HCEC 1CT (cell line): Measurements from ENCODE around the gene PNMT.

ENCODE experiments used
- DNase-seq: peaks from one replicate; pipeline ENCODE4 v3.0.0-alpha.2; 2017

PNMT gene

GRCh38 chr17:39653662-39654331 lies 14.5 kb upstream of the PNMT start:
- no peak for DNase-seq

DNA sequence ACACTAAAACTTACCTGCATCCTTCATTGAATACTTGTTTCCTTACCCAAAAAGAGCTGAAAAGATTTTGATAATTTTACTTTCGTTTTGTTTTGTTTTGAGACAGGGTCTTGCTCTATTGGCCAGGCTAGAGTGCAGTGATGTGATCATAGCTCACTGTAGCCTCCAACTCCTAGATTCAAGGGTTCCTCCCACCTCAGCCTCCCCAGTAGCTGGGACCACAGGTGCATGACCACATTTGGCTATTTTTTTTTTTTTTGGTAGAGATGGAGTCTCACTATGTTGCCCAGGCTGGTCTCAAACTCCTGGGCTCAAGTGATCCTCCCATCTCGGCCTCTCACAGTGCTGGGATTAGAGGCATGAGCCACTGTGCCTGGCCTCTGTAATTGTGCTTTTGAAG lies 13.1 kb upstream of the PNMT start:
- no peak for DNase-seq

GRCh38 chr17:39658346-39658745 lies 9.9 kb upstream of the PNMT start:
- DNase-seq = no peak

- no peak for DNase-seq
These were observed 9.5 kb upstream of the PNMT start for GRCh38 chr17:39658760-39659159.

- no peak for DNase-seq
These were observed 8.8 kb upstream of the PNMT start for GRCh38 chr17:39659279-39660010.

DNA sequence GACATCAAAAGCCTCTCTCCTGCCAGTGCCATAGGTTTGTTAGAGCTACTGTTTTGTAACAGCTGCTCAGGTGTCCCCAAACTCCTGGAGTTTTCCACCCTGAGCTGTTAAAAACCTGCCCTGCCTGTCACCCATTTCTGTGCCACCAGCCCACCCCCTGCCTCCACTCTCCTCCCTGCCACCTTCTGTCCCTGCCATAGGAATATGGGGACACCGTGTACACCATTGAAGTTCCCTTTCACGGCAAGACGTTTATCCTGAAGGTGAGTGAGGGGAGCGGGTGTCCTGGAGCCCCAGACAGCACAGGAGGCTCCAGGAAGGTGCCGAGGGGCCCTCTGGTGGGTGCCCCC lies 8.3 kb upstream of the PNMT start:
- DNase-seq = no peak

GRCh38 chr17:39660397-39661385 lies 7.6 kb upstream of the PNMT start:
- no peak for DNase-seq

DNA sequence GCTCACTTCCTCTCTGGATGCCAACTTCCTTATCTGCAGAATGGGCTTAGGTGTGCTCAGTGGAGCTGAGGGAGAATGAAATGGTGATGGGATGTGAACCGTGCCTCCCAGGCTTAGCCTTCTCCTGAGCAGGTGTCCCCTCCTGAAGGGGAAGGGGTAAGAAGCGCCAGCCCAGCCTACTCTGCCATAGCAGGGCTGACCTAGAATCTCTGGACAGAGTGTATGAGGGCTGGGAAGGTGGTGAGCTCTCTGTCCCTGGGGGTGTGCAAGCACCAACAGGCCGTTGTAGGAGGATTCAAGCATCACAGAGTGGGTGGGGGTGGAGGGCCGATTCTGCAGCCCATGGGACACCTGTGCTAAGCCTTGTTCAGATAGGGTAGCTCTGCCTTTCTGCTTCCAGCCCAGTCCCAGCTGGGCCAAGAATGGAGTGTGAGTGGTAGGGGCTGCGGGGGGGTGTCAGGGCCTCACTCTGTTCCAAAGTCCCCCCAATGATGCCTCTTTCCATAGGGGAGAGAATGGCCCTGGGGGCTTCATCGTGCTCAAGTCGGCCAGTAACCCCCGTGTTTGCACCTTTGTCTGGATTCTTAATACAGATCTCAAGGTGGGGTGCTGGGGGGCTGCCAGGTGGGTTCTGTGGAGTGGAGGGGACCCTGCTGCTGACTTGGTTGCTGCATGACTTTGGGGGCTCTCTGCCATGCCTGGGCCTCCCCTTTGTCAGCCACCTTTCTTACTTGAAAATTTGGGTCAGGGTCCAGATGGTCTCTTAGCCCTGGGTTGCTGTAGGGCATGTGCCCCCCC lies 6.3 kb upstream of the PNMT start:
- no peak for DNase-seq

DNA sequence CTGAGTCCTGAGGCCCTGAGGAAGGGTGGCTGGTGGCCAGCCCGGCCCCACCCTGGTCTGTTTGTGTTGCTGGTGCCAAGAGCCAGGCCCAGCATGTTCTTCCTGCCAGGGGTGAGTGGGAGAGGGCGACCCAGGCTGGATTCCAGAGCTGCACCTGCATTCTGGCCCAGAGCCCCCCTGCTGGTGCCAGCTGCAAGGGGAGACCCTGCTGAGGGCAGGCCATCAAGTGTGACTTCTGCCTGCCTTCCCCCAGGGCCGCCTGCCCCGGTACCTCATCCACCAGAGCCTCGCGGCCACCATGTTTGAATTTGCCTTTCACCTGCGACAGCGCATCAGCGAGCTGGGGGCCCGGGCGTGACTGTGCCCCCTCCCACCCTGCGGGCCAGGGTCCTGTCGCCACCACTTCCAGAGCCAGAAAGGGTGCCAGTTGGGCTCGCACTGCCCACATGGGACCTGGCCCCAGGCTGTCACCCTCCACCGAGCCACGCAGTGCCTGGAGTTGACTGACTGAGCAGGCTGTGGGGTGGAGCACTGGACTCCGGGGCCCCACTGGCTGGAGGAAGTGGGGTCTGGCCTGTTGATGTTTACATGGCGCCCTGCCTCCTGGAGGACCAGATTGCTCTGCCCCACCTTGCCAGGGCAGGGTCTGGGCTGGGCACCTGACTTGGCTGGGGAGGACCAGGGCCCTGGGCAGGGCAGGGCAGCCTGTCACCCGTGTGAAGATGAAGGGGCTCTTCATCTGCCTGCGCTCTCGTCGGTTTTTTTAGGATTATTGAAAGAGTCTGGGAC lies 5.5 kb upstream of the PNMT start:
- DNase-seq = no peak

- no peak for DNase-seq
These were observed 4.9 kb upstream of the PNMT start for GRCh38 chr17:39663340-39663687.

DNA sequence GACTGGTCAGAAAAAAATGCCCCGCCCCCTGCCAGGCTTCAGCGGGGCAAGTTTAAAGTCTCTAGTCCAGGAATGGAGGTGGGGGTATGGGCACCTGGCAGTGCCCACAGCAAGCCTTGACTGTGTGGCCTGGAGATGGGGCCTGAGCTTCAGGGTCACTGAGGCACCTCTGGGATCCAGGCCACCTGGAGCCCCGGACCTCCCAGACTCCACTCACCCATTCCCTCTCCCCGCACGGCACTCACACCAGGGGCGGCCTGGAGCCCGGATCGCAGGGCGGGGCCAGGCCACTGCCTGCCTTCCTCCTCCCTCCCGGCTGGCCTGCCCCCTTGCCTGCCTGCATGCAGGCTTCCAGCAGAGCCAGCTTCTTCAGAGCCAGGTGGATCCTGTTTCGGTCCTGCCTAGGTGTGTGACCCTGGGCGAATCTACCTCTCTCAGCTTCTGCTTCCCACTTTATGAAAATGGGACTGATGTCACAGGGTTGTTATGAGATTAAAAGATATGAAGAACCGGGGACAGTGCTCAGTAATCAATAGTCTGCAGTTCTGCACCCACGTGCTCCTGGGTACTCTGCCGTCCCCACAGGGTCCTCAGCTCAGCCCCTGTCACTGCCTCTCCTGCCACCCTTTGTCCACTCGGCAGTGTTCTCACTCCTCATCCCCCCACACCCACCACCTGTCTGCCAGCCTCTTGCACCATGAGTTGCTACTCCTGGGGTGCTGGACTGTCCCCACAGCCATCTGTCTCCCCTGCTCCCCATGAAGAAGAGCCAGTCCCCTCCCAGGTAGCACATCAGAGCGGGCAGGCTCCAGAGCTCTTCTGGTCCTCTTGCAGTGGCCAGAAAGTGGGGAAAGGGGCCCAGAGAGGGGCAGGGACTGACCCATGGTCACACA lies 4.3 kb upstream of the PNMT start:
- DNase-seq = no peak

GRCh38 chr17:39664581-39665561 lies 3.4 kb upstream of the PNMT start, which contains the start of gene TCAP:
Gene TCAP (plus strand): TSS chr17:39665349. CDS start chr17:39665360, 11 bp downstream.
- no peak for DNase-seq

DNA sequence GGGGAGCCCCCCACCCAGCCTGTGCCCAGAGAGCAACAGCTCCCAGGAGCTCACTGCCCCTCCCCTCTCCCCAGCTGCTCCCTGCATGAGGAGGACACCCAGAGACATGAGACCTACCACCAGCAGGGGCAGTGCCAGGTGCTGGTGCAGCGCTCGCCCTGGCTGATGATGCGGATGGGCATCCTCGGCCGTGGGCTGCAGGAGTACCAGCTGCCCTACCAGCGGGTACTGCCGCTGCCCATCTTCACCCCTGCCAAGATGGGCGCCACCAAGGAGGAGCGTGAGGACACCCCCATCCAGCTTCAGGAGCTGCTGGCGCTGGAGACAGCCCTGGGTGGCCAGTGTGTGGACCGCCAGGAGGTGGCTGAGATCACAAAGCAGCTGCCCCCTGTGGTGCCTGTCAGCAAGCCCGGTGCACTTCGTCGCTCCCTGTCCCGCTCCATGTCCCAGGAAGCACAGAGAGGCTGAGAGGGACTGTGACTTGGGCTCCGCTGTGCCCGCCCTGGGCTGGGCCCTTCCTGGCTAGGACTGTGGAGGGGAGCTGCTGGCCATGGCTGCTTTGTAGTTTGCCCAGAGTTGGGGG lies 2.5 kb upstream of the PNMT start:
- DNase-seq = no peak

DNA sequence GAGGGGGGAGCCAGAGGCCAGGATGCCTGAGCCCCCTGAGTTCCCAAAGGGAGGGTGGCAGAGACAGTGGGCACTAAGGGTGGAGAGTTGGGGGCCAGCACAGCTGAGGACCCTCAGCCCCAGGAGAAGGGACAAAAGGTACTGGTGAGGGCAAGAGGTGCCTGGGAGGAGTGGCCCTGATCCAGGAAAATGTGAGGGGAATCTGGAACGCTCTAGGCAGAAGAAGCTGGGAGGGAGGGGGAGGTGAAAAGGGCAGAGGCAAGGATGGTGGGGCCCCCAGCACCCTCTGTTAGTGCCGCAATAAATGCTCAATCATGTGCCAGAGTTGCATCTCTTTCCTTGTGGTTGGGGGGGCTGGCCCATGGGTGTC lies 2.0 kb upstream of the PNMT start:
- no peak for DNase-seq

DNA sequence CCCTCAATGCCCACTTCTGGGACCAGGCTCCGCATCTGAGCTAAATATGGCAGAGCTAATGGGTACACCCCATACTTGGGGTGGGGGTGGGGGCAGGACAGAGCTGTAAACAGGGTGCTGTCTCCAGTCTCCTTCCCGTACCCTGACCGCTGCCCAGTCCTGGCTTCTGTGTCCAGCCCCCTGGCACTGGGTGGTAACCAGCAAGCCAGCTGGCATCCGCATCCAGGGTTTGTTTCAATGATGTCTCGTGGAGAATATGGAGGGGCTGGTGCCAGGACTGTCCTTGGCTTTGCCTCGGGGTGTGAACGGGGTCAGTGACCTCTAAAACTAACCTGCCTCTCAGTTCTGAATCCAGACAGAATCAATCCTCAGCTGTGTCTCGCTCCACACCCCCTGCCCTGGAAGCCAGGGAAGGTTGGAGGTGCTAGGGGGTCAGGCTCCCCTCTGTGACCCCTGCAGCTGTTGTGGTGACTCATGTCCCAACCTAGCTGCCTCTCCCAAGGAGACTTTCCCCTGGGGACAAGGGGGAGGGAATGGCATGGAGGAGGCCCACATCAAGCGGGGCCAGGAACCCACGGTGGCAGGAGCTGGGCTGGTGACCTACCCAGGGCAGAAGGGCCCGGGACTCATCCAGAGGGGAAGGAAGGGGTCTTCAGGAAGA lies 1.5 kb upstream of the PNMT start:
- no peak for DNase-seq

GRCh38 chr17:39667262-39667944 lies 850 bp upstream of the PNMT start:
- DNase-seq = no peak

DNA sequence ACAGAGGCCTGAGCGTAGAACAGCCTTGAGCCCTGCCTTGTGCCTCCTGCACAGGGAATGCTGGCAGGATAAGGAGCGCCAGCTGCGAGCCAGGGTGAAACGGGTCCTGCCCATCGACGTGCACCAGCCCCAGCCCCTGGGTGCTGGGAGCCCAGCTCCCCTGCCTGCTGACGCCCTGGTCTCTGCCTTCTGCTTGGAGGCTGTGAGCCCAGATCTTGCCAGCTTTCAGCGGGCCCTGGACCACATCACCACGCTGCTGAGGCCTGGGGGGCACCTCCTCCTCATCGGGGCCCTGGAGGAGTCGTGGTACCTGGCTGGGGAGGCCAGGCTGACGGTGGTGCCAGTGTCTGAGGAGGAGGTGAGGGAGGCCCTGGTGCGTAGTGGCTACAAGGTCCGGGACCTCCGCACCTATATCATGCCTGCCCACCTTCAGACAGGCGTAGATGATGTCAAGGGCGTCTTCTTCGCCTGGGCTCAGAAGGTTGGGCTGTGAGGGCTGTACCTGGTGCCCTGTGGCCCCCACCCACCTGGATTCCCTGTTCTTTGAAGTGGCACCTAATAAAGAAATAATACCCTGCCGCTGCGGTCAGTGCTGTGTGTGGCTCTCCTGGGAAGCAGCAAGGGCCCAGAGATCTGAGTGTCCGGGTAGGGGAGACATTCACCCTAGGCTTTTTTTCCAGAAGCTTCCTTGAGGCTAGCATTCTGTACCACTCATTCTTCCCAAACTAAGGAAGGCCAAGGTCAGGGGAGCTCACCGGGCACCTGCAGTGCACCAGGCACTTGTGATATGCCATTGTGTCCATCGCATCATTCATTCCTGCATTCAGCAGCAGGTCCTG lies 1.9 kb downstream of the PNMT start:
- no peak for DNase-seq
